ENCODE data around the gene MAP2K3. TPM values are rescaled to one million over a fixed set of nuclear protein-coding genes. Genes with fewer than 3 reads are reported as not detected.

Gene MAP2K3
- total and polyA plus RNA-seq, 10 of the 15 experiments (the other 5 are each of a cell fraction or from before 2014, with no cell fraction given): 0.71 to 39.4 (median 18.6) TPM

DNA sequence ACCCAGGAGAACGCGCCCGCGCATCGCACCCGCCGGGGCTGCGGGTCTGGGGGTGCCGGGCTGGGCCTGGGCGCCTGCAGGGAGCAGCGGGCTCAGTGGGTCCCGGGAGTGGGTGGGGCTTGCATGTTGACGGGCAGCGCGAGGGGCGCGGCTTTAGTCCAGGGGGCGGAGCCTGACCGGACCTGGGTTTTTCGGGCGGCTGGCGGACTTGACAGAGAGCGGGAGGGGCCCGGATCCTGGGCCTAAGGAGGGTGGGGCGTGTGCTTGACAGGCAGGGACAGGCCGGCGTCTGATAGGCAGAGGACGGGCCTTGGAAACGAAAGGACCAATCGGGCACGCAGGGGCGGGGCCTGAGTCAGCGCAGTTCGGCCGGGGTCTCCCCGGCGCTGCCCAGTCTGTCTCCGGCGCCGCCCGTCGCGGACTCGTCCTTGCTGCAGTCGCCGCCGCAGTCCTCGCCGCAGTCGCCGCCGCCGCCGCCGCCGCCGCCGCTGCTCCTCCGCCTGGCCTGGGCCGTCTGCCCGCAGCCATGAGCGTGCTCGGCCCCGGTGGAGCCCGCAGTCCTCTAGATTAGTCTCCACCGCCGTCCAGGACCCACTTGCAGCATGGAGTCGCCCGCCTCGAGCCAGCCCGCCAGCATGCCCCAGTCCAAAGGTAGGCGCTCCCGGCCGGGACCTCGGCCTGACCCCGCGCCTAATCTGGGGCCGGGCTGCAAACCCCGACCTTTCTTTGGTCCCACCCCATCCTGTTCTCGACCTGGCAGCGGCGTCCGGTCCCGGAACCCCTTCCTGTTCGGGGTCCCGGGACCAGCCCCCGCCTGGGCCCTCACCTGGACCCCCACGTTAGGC lies at the start of gene MAP2K3 (continued):
- no peak for TF ChIP-seq BRCA1 (IDR thresholded peaks at IDR 0.05; ENCODE audit: low read depth, low read length)
- no peak for TF ChIP-seq CBX3 (IDR thresholded peaks at IDR 0.05; ENCODE audit: borderline replicate concordance, low read depth)
- TF ChIP-seq KAT2A (conservative IDR thresholded peaks at IDR 0.05; ENCODE audit: control insufficient read depth, low read depth, low read length): no peak
- no peak for TF ChIP-seq CBFB (IDR thresholded peaks at IDR 0.05; ENCODE audit: low read depth)
- peak; percentile 51; the same call in 1 of the 2 replicates for TF ChIP-seq CREB1 (IDR thresholded peaks at IDR 0.05; ENCODE audit: low read depth)
- TF ChIP-seq HDGF (IDR thresholded peaks at IDR 0.05): peak; percentile 87
- TF ChIP-seq ZNF24 (IDR thresholded peaks at IDR 0.05): no peak
- no peak for TF ChIP-seq TBL1XR1 (IDR thresholded peaks at IDR 0.05; ENCODE audit: low read depth, low read length)
- TF ChIP-seq MTA3 (IDR thresholded peaks at IDR 0.05; ENCODE audit: borderline replicate concordance, low read length): no peak
- no peak for TF ChIP-seq SMAD1 (IDR thresholded peaks at IDR 0.05; ENCODE audit: low read depth, partially characterized antibody)
- peak; percentile 80; the same call in 1 of the 2 replicates for TF ChIP-seq CHD2 (IDR thresholded peaks at IDR 0.05; ENCODE audit: borderline replicate concordance, low read depth, low read length)
- 0 out of 2 replicates have a peak, but pooled peaks have one; percentile 3 for TF ChIP-seq CREM (IDR thresholded peaks at IDR 0.05; ENCODE audit: low read depth)
- TF ChIP-seq FOS (IDR thresholded peaks at IDR 0.05; ENCODE audit: borderline replicate concordance, extremely low read depth, insufficient read length): peak; percentile 30
- no peak for TF ChIP-seq SUPT20H (IDR thresholded peaks at IDR 0.05; ENCODE audit: borderline replicate concordance, control insufficient read depth, low read depth, low read length)
- TF ChIP-seq EED (IDR thresholded peaks at IDR 0.05; ENCODE audit: low read depth): no peak
- TF ChIP-seq, protein P1, sequence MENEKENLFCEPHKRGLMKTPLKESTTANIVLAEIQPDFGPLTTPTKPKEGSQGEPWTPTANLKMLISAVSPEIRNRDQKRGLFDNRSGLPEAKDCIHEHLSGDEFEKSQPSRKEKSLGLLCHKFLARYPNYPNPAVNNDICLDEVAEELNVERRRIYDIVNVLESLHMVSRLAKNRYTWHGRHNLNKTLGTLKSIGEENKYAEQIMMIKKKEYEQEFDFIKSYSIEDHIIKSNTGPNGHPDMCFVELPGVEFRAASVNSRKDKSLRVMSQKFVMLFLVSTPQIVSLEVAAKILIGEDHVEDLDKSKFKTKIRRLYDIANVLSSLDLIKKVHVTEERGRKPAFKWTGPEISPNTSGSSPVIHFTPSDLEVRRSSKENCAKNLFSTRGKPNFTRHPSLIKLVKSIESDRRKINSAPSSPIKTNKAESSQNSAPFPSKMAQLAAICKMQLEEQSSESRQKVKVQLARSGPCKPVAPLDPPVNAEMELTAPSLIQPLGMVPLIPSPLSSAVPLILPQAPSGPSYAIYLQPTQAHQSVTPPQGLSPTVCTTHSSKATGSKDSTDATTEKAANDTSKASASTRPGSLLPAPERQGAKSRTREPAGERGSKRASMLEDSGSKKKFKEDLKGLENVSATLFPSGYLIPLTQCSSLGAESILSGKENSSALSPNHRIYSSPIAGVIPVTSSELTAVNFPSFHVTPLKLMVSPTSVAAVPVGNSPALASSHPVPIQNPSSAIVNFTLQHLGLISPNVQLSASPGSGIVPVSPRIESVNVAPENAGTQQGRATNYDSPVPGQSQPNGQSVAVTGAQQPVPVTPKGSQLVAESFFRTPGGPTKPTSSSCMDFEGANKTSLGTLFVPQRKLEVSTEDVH (IDR thresholded peaks at IDR 0.05; ENCODE audit: low read depth, partially characterized antibody): no peak
- TF ChIP-seq TARDBP (IDR thresholded peaks at IDR 0.05; ENCODE audit: borderline replicate concordance): no peak
- TF ChIP-seq NFIC (IDR thresholded peaks at IDR 0.05; ENCODE audit: low read depth, low read length): no peak
- peak; percentile 85 for TF ChIP-seq NKRF (conservative IDR thresholded peaks at IDR 0.05)
- no peak for TF ChIP-seq RB1 (IDR thresholded peaks at IDR 0.05; ENCODE audit: borderline replicate concordance)
- peak; percentile 66; the same call in 1 of the 2 replicates for TF ChIP-seq POLR2AphosphoS5 (IDR thresholded peaks at IDR 0.05; ENCODE audit: low read length)
- TF ChIP-seq PRDM15 (CRISPR knock-in tag; IDR thresholded peaks at IDR 0.05): no peak
- peak; percentile 95 for TF ChIP-seq SP1 (IDR thresholded peaks at IDR 0.05; ENCODE audit: low read depth, low read length)
